GM11168 (cell line): Measurements from ENCODE around the gene SCN7A.

Experiments
- in situ Hi-C: fragments of 300-500 bp; cut with MboI; formaldehyde crosslinking; loops from one replicate; pipeline ENCODE4 v1.12.0; 2022; ENCODE audit warnings: low sequenced_read_pairs; ENCODE audit not compliant: unreplicated experiment

The SCN7A gene

DNA sequence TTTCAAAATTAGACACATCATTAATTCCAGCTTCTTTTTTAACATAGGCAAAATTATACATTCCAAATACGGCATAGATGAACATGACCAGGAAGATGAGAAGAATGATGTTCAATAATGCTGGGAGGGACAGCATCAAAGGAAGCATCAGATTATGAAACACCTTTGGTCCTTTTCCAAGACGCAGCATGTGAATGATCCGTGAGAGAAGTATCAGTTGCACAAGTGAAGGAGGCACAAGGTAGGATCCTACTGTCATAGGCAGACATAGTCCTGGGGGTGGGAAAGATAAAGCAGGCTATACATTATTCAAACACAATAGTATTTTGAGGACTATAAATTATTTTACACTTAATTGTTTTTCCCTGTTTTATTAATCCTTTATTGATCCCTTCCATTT lies 87.7 kb downstream of the SCN7A start:
- in situ Hi-C loops, result no loop called here

DNA sequence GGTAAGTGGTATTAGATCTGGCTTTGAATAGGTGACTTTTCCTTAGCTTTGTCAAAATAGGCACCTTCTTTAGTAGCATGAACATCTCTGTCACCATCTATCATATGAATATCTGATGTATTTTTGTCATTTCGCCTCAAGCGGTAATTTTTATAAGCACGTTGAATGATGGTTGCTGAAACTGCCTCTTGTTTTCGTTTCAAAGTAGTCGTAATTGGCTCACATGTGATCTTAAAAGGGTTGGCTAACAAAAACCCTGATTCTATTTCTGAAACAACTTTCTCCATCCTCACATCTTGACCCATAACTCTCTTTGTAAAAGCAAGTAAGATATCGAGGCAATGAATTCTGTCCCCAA lies 88.5 kb downstream of the SCN7A start:
- in situ Hi-C loops, result no loop called here

DNA sequence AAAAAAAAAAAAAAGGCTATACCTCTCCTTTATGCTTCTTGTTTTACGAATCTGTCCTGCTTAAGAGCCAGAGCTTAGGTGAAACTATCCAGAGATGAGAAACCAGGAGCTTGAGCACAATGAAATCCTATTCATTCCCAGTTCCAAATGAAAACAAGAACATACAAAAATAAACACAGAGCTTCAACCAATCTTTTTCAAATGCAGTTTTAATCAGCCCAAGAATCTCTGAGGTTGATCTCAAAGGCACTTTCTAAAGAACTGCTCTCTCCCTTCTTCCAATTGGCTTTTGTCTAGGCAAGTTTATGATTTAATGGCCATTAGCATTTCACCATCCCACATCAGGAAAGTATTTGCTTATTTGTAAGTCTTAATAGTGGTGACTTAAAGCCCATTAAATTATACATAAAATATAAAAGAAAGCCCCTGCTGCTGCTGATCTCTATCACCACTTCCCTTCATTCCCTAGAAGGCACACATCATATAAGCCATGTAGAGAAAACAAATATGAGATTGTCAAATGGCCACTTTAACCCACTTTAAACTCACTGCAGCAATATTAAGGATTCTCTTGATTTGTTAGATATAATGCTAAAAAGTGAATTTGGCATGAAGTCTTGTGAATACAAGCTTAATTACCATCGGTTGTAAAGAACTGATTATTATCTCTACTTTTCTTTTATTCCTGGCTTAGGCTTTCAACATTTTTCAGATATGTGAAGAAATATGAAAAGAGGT lies 89.0 kb downstream of the SCN7A start:
- in situ Hi-C loops, result no loop called here

DNA sequence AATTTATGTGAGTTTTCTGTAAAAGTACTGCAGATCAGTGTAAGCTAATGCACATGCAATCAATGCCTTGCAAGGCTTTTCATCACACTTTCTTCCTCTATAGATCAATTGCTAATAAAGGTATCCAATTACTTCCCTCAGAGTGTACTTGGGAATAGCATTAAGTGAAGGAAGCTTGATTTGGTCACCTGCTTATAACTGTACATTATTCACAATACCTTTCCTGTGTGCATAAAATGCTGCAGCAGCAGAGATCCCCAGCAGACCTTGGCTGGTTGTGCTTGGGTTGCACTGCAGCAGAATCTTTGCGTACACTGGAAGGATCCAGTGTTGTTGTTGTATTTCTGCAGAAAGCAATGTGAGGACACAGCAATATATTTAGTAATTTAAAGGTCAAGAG lies 99.8 kb downstream of the SCN7A start:
- in situ Hi-C loops, result no loop called here

DNA sequence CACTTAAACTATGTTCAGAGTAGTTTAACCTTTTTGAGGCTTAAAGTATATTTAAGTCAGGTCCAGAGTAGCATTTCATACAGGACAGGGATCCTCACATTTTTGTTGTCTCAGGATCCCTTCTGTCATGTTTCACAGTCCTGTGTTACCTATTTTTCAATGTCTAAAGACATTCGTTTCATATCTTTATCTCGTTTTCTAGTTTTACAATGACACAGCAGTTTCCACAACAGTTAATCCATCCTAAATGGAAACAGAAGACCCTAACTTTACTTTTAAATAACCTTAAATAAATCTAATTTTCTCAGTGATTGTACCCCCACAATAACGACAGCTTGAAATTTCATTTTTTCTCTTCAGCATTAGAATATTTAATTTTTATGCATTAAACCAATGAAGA lies 101.0 kb downstream of the SCN7A start:
- in situ Hi-C loops, result no loop called here

DNA sequence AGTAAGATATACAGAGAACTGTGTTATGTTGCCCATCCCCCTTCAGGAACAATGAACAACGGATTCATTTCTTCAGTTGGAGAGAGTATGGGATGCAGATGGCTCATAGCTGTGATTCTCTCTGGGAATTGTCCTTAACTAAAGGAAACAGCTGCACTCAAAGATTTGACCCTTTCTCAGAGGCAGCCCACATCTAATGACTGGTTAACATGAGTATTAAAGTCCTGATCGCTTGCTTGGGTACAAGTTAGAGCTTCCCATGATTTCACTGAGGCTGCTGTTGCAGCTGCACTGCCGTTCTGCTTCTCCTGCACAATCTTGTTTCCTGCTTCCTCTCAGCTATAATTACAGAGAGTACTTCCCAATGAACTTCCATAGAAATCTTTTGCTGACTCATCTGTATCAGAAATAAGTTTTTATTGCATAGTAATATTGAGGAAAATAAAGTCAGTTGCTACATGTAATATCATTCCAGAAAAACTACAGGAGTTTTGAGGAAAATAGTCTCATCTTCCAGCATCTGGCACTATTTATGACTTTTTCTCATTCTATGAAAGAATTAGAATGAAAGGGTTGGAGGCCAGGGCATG lies 105.5 kb downstream of the SCN7A start:
- in situ Hi-C loops, result no loop called here

DNA sequence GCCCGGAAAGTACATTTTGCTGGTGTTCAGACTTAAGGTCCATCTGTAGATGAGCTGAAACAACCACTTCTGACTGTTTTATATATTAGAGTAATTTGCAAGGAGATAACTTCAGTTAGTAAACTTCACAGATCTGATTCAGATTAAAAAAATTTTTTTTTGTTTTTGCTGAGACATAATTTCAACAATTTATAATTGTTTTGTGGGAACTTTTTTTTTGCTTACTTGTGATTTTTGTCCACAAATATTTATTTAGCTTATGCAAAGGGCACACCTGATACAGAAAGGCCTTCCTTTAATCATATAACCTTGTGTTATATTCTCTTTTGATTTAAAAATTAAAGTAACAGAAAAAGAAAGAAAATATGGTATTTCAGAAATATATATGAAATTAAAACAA lies 108.7 kb downstream of the SCN7A start:
- in situ Hi-C loops, result no loop called here

DNA sequence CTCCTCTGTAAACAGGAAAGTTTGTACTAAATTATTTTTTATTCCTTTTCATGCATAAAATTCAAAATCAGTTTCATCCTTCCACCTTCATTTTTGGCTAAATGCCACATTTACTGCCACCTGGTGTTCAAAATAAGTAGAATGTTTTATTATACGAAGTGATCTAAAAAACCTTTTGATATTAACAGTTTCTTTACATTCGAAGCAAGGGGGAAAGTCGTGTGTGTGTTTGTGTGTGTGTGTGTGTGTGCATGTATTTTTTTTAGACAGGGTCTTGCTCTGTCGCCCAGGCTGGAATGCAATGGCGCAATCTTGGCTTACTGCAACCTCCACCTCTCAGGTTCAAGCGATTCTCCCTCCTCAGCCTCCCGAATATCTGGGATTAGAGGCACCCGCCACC lies 109.3 kb downstream of the SCN7A start:
- in situ Hi-C loops, result no loop called here

DNA sequence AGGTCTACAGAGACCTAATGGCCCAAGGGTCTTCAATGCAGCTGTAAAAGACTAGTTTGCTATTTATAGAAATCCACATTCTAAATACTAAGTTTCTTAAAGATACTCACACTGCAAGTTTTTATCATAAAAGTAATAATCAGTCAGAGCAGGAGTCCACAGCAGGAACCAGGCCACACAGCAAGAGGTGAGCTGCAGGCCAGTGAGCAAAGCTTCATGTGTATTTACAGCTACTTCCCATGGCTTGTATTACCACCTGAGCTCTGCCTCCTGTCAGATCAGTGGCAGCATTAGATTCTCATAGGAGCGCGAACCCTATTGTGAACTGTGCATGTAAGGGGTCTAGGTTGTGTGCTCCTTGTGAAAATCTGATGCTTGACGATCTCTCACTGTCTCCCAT lies 111.6 kb downstream of the SCN7A start:
- in situ Hi-C loops, result no loop called here

DNA sequence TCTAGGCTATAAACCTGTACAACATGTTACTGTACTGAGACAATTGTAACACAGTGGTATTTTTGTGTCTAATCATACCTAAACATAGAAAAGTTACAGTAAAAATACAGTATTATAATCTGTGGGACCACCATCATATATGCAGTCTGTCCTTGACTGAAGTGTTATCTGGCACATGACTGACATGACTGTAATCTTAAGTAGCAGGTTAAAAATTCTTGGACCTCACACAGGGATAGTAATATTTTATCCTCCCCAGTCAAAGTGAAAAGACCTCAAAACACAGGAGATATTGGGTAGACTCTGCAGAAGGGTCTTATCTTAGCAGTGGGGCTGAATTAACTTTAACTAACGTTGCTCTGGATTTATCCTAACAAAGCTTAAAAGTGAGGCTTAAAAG lies 113.4 kb downstream of the SCN7A start:
- in situ Hi-C loops, result no loop called here

DNA sequence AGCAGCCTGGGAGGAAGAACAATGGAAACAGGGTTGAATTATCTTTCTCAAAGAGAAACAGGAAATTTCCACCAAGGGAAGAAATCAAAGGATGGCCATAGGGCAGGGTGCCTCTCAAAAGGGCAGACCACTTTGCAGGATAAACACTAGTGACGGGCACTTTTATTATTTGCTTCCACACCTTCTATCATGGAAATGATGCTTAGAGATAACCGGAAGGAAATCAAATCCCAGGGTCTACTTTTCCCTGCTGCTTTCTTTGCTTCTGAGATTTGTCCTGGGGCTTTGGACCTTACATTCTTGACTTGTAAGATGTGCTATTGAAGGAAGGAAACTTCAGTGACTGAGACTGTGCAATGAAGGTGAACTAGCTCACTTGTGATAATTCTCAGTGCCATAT lies 117.2 kb downstream of the SCN7A start:
- in situ Hi-C loops, result no loop called here

DNA sequence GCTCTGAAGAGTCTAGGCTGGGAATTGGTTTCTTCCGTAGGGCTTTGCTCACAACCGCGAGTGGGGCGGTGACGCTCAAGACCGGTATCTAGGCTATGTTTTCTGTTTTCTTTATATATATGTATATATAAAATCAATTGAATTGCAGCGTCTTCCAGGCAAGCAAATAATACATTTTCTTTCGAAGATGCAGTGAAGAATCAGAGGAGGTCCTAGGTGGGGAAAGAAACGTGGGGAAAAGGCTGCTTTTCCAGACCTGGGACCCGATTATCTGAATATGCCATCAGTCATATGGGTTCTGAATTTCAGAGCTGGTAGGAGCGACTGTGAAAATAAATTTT lies 117.6 kb downstream of the SCN7A start:
- in situ Hi-C loops, result no loop called here

DNA sequence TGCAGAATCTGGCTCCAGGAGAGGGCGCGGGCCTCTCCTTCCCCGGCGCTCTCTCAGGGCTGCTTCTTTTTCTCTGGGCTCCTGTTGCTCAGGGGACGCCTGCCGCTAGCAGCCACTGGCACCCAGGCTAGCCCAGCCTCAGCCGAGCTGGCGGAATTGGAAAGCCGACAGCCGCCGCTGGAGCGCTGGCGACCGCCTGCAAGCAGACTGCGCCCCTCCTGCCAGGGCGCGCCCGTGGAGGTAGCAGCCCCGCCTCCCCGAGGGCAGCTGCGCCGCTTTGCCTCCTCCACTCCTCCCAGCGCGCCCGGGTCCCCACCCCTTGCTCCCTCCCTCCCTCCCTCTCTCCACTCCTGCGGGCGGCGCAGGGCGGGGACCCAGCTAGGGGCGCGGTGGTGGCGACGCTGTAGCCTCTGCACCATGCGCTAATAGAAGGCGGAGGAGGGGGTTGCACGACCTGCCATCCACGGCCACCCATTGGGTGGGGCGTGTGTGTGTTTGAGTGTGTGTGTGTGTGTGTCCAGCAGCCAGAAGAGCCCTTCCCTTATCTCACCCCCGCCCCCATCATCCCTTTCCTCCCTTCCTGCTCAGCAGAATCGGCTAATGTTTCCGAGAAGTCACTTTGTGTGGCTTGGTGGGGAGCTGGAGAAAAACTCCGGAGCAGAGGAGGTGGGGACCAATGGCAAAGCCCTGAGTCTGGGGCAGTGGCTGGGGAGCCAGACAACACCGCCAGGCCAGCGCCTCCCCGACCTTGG lies 118.1 kb downstream of the SCN7A start, which contains the start of gene SCN9A:
Gene SCN9A, minus strand, starts transcription at position 209 of the 752 bp plus-strand sequence. CDS start 64,188 bp downstream, outside the sequence.
- in situ Hi-C loops, result no loop called here

DNA sequence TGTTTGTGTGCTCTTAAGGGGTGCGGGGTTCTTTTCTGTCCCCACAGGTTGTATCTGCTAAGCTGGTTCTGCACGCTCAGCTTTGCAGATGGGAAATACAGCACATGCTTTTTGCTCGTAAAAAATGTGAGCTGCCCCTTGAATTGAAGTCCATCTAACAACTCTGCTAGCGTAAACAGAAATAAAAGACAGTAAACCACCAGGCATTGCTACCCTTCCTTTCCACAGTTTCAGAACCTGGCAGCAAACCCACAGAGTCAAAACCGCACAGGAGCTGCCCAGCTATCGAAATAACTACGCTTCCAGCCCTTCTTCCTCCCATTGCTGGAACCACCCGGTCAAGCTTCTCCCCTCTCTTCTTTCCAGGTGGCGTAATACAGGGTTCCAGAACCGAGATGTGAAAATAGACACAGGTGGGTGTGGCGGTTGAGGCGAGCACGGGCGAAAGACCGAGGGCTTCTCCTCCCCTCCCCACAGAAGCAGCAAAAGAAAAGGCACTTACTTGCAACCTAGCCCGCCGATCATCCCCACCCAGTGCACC lies 118.8 kb downstream of the SCN7A start:
- in situ Hi-C loops, result no loop called here

DNA sequence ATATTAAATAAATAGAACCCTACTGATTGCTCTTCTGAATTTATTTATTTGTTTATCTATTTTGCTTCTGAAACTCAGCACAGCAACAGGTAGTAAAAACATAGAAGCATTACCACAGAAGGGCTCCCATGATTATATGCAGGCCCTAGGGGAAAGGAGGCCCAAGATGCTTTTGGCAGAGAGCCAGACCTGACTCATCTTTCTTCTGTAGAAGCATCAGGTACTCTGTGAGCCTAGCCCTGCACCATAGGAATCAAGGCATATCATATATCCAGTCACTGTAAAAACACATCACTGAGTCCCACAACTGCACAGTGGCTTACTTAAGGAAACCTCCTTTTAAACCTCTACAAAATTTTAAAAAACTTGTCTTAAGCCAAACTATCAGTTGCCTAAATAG lies 120.1 kb downstream of the SCN7A start:
- in situ Hi-C loops, result no loop called here

DNA sequence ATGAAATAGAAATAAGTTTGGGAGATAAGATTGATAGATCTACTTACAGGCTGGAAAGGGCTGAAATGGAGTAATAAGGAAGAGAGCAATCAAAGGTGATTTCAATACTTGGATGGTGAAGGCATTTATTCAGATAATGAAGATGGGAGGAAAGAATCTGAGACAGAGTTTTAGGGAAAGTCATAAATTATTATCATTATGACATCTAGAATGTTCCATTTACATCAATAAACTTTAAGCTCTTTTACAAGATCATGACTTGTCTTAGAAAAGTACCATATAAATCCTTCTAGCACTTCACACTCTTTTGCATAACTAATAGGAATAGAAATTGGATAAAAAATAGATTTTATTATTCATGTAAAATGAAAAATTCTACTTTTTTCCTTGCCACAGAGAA lies 120.5 kb downstream of the SCN7A start:
- in situ Hi-C loops, result no loop called here

DNA sequence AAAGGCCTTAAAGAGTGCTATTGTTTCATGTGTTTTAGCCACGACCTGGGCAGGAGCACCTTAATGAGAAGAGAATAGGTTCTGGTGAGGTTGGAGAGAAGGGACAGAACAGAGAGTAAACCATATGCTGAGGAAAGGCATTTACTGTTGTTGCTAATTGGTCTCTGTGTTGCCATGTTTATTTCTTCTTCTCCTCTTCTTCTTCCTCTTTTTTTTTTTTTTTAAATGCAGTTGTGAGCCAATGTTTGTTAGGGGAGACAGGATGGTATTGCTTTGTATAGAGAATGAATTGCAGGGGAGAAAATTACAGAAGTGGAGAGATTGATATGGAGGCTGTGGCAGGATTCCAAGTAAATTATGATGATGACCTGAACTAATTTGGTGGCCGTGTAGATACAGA lies 120.9 kb downstream of the SCN7A start:
- in situ Hi-C loops, result no loop called here

DNA sequence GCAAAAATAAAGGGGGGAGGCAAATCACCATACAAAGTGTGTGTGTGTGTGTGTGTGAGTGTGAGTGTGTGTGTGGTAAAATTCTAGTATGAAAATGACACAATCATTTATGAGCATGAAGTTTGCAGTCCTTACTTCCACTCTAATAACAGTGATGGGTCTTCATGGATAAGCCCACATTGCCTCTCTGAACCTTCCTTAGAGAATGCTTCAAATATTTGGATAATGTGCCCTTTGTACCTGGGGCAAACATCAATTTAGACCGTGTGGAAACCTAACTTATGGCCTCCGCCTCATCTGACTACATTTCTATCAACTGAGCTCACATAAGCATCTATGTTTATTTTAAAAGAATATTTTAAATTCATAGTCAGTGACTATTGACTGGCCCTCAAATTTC lies 122.0 kb downstream of the SCN7A start:
- in situ Hi-C loops, result no loop called here

DNA sequence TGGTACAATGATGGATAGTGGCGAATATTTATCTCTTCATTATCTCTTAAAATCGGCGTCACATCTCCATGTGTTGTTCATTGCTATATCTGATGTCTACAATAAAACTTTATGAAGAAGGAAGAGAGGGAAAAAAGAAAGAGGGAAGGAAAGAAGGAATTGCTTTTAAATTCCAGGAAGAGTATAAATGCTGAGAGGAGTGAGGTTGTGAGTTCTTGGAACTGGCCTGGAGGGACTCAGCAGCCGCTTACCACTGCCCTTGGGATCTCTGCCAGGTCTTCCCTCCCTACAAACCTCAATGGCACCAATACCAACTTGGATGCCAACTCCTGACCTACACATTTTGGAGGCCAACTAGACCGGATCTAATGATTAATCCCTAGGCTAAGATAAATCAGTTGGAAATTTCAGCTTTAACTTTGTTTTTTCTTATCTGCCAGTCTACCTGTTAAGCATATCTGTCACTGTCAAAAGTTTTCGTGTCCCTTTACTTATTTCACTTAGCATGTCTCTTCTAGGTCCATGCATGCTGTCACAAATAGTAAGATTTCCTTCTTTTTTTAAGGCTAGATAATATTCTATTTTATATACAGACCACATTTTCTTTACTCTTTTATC lies 128.1 kb downstream of the SCN7A start:
- in situ Hi-C loops, result no loop called here

DNA sequence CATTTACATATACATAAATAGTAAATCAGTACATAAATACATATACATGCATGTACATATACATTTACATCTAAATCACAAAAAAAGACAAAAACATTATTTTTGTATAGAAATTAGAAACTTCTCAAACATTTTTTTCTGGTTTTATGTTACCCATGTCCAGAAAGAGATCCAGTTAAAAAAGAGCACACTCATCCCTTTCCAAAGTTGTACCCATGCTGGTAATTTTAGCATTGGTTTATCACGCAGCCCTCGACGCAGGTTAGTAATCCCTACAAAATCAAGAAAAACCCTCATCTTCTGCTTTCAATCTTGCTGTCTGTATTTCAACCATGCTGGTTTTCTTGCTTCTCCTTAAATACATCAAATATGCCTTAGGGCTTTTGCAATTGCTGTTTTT lies 128.8 kb downstream of the SCN7A start:
- in situ Hi-C loops, result no loop called here
